ENCODE measurements around the gene LRRC17. TPM values are rescaled to one million over a fixed set of nuclear protein-coding genes. Genes with fewer than 3 reads are reported as not detected.

Gene LRRC17
- total and polyA plus RNA-seq, 9 of the 15 experiments (the other 6 are each of a cell fraction or from before 2014, with no cell fraction given) = 0.03 to 0.18 (median 0.12) TPM; not detected in 5

- TF ChIP-seq YY1 (IDR thresholded peaks at IDR 0.05; ENCODE audit: borderline replicate concordance in 1 of 3, control insufficient read depth in 1 of 3, extremely low read depth in 1 of 3, insufficient read depth in 3 of 3, insufficient read length in 1 of 3, insufficient replicate concordance in 2 of 3, low read depth in 1 of 3, low read length in 2 of 3) (no peak), TCF7L2 (IDR thresholded peaks at IDR 0.05; ENCODE audit: low read depth, low read length) (no peak), SUPT5H (IDR thresholded peaks at IDR 0.05) (no peak), TAF7 (tag; IDR thresholded peaks at IDR 0.05) (no peak), SMAD1 (IDR thresholded peaks at IDR 0.05; ENCODE audit: low read depth, low read length, partially characterized antibody) (no peak), PHF20 (IDR thresholded peaks at IDR 0.05; ENCODE audit: partially characterized antibody) (no peak), MAFF (IDR thresholded peaks at IDR 0.05; ENCODE audit: low read length) (no peak), ZNF696 (CRISPR knock-in tag; conservative IDR thresholded peaks at IDR 0.05) (no peak), ADNP (tag; IDR thresholded peaks at IDR 0.05) (peak; percentile 75), PRMT5 (CRISPR knock-in tag; IDR thresholded peaks at IDR 0.05) (no peak), KDM4B (IDR thresholded peaks at IDR 0.05; ENCODE audit: borderline replicate concordance in 2 of 2, low read depth in 1 of 2) (no peak), ZNF707 (CRISPR knock-in tag; conservative IDR thresholded peaks at IDR 0.05) (no peak), ARNT (IDR thresholded peaks at IDR 0.05) (no peak), ESRRB (CRISPR knock-in tag; IDR thresholded peaks at IDR 0.05; ENCODE audit: borderline replicate concordance) (no peak), HBP1 (CRISPR knock-in tag; IDR thresholded peaks at IDR 0.05) (no peak), PTTG1 (tag; IDR thresholded peaks at IDR 0.05; ENCODE audit: low read depth) (no peak), DPF2 (IDR thresholded peaks at IDR 0.05) (peak; percentile 71), GMEB1 (CRISPR knock-in tag; IDR thresholded peaks at IDR 0.05) (no peak)
- TF ChIP-seq, protein P1, sequence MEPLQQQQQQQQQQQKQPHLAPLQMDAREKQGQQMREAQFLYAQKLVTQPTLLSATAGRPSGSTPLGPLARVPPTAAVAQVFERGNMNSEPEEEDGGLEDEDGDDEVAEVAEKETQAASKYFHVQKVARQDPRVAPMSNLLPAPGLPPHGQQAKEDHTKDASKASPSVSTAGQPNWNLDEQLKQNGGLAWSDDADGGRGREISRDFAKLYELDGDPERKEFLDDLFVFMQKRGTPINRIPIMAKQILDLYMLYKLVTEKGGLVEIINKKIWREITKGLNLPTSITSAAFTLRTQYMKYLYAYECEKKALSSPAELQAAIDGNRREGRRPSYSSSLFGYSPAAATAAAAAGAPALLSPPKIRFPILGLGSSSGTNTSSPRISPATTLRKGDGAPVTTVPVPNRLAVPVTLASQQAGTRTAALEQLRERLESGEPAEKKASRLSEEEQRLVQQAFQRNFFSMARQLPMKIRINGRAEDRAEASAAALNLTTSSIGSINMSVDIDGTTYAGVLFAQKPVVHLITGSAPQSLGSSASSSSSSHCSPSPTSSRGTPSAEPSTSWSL (CRISPR knock-in tag; IDR thresholded peaks at IDR 0.05; ENCODE audit: borderline replicate concordance) = no peak
- TF ChIP-seq, protein P2, sequence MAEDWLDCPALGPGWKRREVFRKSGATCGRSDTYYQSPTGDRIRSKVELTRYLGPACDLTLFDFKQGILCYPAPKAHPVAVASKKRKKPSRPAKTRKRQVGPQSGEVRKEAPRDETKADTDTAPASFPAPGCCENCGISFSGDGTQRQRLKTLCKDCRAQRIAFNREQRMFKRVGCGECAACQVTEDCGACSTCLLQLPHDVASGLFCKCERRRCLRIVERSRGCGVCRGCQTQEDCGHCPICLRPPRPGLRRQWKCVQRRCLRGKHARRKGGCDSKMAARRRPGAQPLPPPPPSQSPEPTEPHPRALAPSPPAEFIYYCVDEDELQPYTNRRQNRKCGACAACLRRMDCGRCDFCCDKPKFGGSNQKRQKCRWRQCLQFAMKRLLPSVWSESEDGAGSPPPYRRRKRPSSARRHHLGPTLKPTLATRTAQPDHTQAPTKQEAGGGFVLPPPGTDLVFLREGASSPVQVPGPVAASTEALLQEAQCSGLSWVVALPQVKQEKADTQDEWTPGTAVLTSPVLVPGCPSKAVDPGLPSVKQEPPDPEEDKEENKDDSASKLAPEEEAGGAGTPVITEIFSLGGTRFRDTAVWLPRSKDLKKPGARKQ (CRISPR knock-in tag; IDR thresholded peaks at IDR 0.05) = no peak
- TF ChIP-seq, protein P3, sequence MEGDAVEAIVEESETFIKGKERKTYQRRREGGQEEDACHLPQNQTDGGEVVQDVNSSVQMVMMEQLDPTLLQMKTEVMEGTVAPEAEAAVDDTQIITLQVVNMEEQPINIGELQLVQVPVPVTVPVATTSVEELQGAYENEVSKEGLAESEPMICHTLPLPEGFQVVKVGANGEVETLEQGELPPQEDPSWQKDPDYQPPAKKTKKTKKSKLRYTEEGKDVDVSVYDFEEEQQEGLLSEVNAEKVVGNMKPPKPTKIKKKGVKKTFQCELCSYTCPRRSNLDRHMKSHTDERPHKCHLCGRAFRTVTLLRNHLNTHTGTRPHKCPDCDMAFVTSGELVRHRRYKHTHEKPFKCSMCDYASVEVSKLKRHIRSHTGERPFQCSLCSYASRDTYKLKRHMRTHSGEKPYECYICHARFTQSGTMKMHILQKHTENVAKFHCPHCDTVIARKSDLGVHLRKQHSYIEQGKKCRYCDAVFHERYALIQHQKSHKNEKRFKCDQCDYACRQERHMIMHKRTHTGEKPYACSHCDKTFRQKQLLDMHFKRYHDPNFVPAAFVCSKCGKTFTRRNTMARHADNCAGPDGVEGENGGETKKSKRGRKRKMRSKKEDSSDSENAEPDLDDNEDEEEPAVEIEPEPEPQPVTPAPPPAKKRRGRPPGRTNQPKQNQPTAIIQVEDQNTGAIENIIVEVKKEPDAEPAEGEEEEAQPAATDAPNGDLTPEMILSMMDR (IDR thresholded peaks at IDR 0.05 in 2 of 3, conservative IDR thresholded peaks at IDR 0.05 in 1 of 3; ENCODE audit: insufficient read depth in 2 of 3, low read depth in 1 of 3, low read length in 3 of 3) = no peak
Measured at GRCh38 chr7:102983602-102984001, 70.8 kb downstream of the LRRC17 start (continued).
